OCI-LY7 (cell line): ENCODE data around the gene RTKN.

Source experiments
- CTCF ChIP-seq: fragments of 200-600 bp; sonication (generic); conservative IDR thresholded peaks from 2 replicates; pipeline ENCODE4 v1.5.1; 2014; ENCODE audit warnings: mild to moderate bottlenecking, antibody characterized with exemption, low read length, moderate library complexity, mixed read lengths
- EZH2phosphoT487 ChIP-seq: fragments of 200-600 bp; sonication (generic); IDR thresholded peaks from 2 replicates; pipeline ENCODE4 v1.6.1; 2018; ENCODE audit warnings: low read depth, borderline replicate concordance, mild to moderate bottlenecking, mixed run types, antibody characterized with exemption, low read length, moderate library complexity, mixed read lengths

DNA sequence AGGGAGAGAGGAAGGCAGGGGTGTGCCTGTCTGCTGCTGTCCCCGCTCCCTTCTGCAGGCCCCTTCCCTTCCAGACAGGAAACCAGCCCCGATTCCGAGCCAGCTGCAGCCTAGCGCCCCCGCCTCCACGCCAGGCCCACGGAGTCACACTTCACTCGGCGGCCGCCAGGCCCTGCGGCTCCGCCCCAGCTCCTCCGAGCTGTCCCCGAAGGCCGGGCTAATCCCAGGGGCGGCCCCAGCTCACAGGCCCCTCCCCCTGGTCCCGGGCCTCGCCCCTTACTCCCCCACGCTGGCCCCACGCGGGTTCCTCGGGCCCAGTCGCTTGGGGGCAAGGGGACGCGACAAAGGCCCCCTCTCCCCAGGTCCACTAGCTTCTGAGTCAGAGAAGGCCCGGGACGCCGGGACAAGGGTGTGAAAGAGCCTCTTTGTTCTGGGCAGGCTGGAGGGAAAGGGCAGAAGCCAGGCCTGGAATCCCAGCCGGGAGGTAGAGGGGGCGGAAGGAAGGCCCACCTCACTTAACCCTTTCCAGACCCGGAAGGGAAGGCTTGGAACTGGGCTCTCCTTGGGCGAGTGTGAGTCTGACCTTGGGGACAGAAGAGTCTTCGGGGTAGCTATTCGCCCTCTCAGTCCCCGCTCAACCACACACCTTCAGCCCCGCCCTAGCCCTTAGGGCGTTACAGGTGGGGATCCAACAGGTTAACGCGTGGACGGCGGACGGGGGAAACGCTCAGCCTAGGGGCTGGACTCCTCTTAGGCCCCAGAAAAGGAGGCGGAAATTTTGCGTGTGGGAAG is 1.2 kb downstream of the RTKN start:
- TF ChIP-seq CTCF (no peak), EZH2phosphoT487 (no peak)
